CD4-positive, alpha-beta T cell treated with Interleukin-4 for 4 hours (primary cell): ENCODE data around the gene INSYN2B.

ENCODE experiments used
- DNase-seq: peaks from one replicate; pipeline ENCODE4 v3.0.0-alpha.2; 2020

Gene INSYN2B

GRCh38 chr5:169980418-169981053, at the start of gene INSYN2B:
INSYN2B (minus strand) TSS chr5:169980495; CDS start chr5:169883898, 96,597 bp downstream.
- no peak for DNase-seq

GRCh38 chr5:170028124-170028523, 47.8 kb upstream of the INSYN2B start:
- DNase-seq: no peak

GRCh38 chr5:170025853-170026252, 45.6 kb upstream of the INSYN2B start:
- DNase-seq: no peak

- DNase-seq: no peak
These were observed 41.2 kb upstream of the INSYN2B start for GRCh38 chr5:170021506-170021905.

GRCh38 chr5:170020423-170020822, 40.1 kb upstream of the INSYN2B start:
- no peak for DNase-seq

- DNase-seq: no peak
These were observed 32.3 kb upstream of the INSYN2B start for GRCh38 chr5:170012622-170013021.

GRCh38 chr5:170011751-170012150, 31.5 kb upstream of the INSYN2B start:
- DNase-seq: no peak

GRCh38 chr5:170010595-170010994, 30.3 kb upstream of the INSYN2B start:
- no peak for DNase-seq

GRCh38 chr5:170008376-170008775, 28.1 kb upstream of the INSYN2B start:
- DNase-seq: no peak

- no peak for DNase-seq
These were observed 25.7 kb upstream of the INSYN2B start for GRCh38 chr5:170006021-170006420.

- DNase-seq: no peak
These were observed 19.9 kb upstream of the INSYN2B start for GRCh38 chr5:170000155-170000554.

- no peak for DNase-seq
These were observed 19.3 kb upstream of the INSYN2B start for GRCh38 chr5:169999621-170000020.

- DNase-seq: no peak
These were observed 17.5 kb upstream of the INSYN2B start for GRCh38 chr5:169997798-169998197.

GRCh38 chr5:169993485-169993790, 13.1 kb upstream of the INSYN2B start:
- no peak for DNase-seq

- no peak for DNase-seq
These were observed 12.6 kb upstream of the INSYN2B start for GRCh38 chr5:169992789-169993484.

- DNase-seq: no peak
These were observed 11.0 kb upstream of the INSYN2B start for GRCh38 chr5:169991115-169991869.

- DNase-seq: no peak
These were observed 9.1 kb upstream of the INSYN2B start for GRCh38 chr5:169989365-169989764.

GRCh38 chr5:169988947-169989346, 8.7 kb upstream of the INSYN2B start:
- no peak for DNase-seq

- DNase-seq: no peak
These were observed 7.9 kb upstream of the INSYN2B start for GRCh38 chr5:169988206-169988605.

GRCh38 chr5:169979871-169980270, 424 bp downstream of the INSYN2B start:
- no peak for DNase-seq

GRCh38 chr5:169978714-169979113, 1.6 kb downstream of the INSYN2B start:
- DNase-seq: no peak

- no peak for DNase-seq
These were observed 6.0 kb downstream of the INSYN2B start for GRCh38 chr5:169974121-169974770.

- DNase-seq: no peak
These were observed 7.2 kb downstream of the INSYN2B start for GRCh38 chr5:169973056-169973455.

GRCh38 chr5:169971780-169972179, 8.5 kb downstream of the INSYN2B start:
- no peak for DNase-seq
